ENCODE results near the gene BABAM1. TPM values are rescaled to one million over a fixed set of nuclear protein-coding genes. Genes with fewer than 3 reads are reported as not detected.

The BABAM1 gene
- total RNA-seq, 1 donor from 2014 or later, result 127 TPM

- intact Hi-C loops (cut with micrococcal nuclease), result no loop called here
- Mint-ChIP-seq H3K4me1 (peaks cover 7% of the 10 kb centered on the region), H3K4me3 (no peak overlapping the region), H3K27me3 (peaks cover 16% of the 10 kb centered on the region), H3K36me3 (ENCODE audit: low read depth) (no peaks in the 10 kb centered on the region), H3K9me3 (no peaks in the 10 kb centered on the region), H3K27ac (no peak overlapping the region)
- no peak for DNase-seq
These were observed 19.0 kb upstream of the BABAM1 start for GRCh38 chr19:17248011-17248776.

- Mint-ChIP-seq H3K27ac (no peak overlapping the region), H3K9me3 (no peaks in the 10 kb centered on the region), H3K4me1 (peaks cover 7% of the 10 kb centered on the region), H3K4me3 (no peak overlapping the region), H3K27me3 (peaks cover 8% of the 10 kb centered on the region), H3K36me3 (ENCODE audit: low read depth) (no peaks in the 10 kb centered on the region)
- DNase-seq, result no peak
- intact Hi-C loops (cut with micrococcal nuclease), result no loop called here
These were observed 17.2 kb upstream of the BABAM1 start for GRCh38 chr19:17249887-17250548.

GRCh38 chr19:17254636-17255035 lies 12.6 kb upstream of the BABAM1 start:
- Mint-ChIP-seq H3K4me1 (no peaks in the 10 kb centered on the region), H3K9me3 (no peaks in the 10 kb centered on the region), H3K4me3 (no peak overlapping the region), H3K36me3 (ENCODE audit: low read depth) (no peaks in the 10 kb centered on the region), H3K27me3 (no peaks in the 10 kb centered on the region), H3K27ac (no peak overlapping the region)
- DNase-seq, result no peak
- intact Hi-C loops (cut with micrococcal nuclease), result no loop called here

GRCh38 chr19:17255150-17255621 lies 12.1 kb upstream of the BABAM1 start:
- Mint-ChIP-seq H3K4me3 (no peak overlapping the region), H3K9me3 (no peaks in the 10 kb centered on the region), H3K4me1 (no peaks in the 10 kb centered on the region), H3K27me3 (no peaks in the 10 kb centered on the region), H3K27ac (no peak overlapping the region), H3K36me3 (ENCODE audit: low read depth) (no peaks in the 10 kb centered on the region)
- intact Hi-C loops (cut with micrococcal nuclease), result no loop called here
- DNase-seq, result no peak

- intact Hi-C loops (cut with micrococcal nuclease), result no loop called here
- Mint-ChIP-seq H3K27ac (no peak overlapping the region), H3K4me1 (peaks cover 3% of the 10 kb centered on the region), H3K9me3 (no peaks in the 10 kb centered on the region), H3K36me3 (ENCODE audit: low read depth) (no peaks in the 10 kb centered on the region), H3K27me3 (peaks cover 2% of the 10 kb centered on the region), H3K4me3 (no peak overlapping the region)
- no peak for DNase-seq
These were observed 11.1 kb upstream of the BABAM1 start for GRCh38 chr19:17256130-17256529.

GRCh38 chr19:17259118-17259780 lies 8.0 kb upstream of the BABAM1 start:
- Mint-ChIP-seq H3K27me3 (peaks cover 2% of the 10 kb centered on the region), H3K36me3 (ENCODE audit: low read depth) (no peaks in the 10 kb centered on the region), H3K9me3 (no peaks in the 10 kb centered on the region), H3K4me3 (no peak overlapping the region), H3K4me1 (peaks cover 3% of the 10 kb centered on the region), H3K27ac (no peak overlapping the region)
- intact Hi-C loops (cut with micrococcal nuclease), result no loop called here
- peak; percentile 53 for DNase-seq

- DNase-seq, result no peak
- Mint-ChIP-seq H3K4me3 (no peak overlapping the region), H3K27ac (no peak overlapping the region), H3K9me3 (no peaks in the 10 kb centered on the region), H3K27me3 (peaks cover 2% of the 10 kb centered on the region), H3K36me3 (ENCODE audit: low read depth) (no peaks in the 10 kb centered on the region), H3K4me1 (peaks cover 8% of the 10 kb centered on the region)
- intact Hi-C loops (cut with micrococcal nuclease), result no loop called here
These were observed 7.3 kb upstream of the BABAM1 start for GRCh38 chr19:17259934-17260333.

GRCh38 chr19:17260842-17261325 lies 6.4 kb upstream of the BABAM1 start:
- H3K27ac Mint-ChIP-seq, result no peak overlapping the region
- no peak overlapping the region for H3K4me3 Mint-ChIP-seq
- peaks cover 2% of the 10 kb centered on the region for H3K27me3 Mint-ChIP-seq
- no peaks in the 10 kb centered on the region for H3K9me3 Mint-ChIP-seq
- intact Hi-C loops (cut with micrococcal nuclease), result loop anchor here (1.0 kb wide), 1 partner anchor 21 kb away; no protein-coding TSS in a partner anchor
- DNase-seq, result peak; percentile 96
- peaks cover 8% of the 10 kb centered on the region for H3K4me1 Mint-ChIP-seq
- H3K36me3 Mint-ChIP-seq (ENCODE audit: low read depth), result no peaks in the 10 kb centered on the region

GRCh38 chr19:17262557-17262956 lies 4.7 kb upstream of the BABAM1 start:
- Mint-ChIP-seq H3K9me3 (no peaks in the 10 kb centered on the region), H3K27ac (no peak overlapping the region), H3K36me3 (ENCODE audit: low read depth) (peaks cover 2% of the 10 kb centered on the region), H3K4me1 (peaks cover 14% of the 10 kb centered on the region), H3K27me3 (peaks cover 2% of the 10 kb centered on the region), H3K4me3 (no peak overlapping the region)
- DNase-seq, result no peak
- intact Hi-C loops (cut with micrococcal nuclease), result no loop called here

GRCh38 chr19:17263712-17264640 lies 3.3 kb upstream of the BABAM1 start:
- H3K36me3 Mint-ChIP-seq (ENCODE audit: low read depth), result peaks cover 5% of the 10 kb centered on the region
- intact Hi-C loops (cut with micrococcal nuclease), result no loop called here
- no peak overlapping the region for H3K4me3 Mint-ChIP-seq
- no peak for DNase-seq
- H3K9me3 Mint-ChIP-seq, result no peaks in the 10 kb centered on the region
- H3K4me1 Mint-ChIP-seq, result peaks cover 16% of the 10 kb centered on the region
- no peak overlapping the region for H3K27ac Mint-ChIP-seq
- H3K27me3 Mint-ChIP-seq, result peaks cover 2% of the 10 kb centered on the region

- intact Hi-C loops (cut with micrococcal nuclease), result no loop called here
- peaks cover 6% of the 10 kb centered on the region for H3K36me3 Mint-ChIP-seq (ENCODE audit: low read depth)
- peaks cover 2% of the 10 kb centered on the region for H3K27me3 Mint-ChIP-seq
- peaks cover 16% of the 10 kb centered on the region for H3K4me1 Mint-ChIP-seq
- H3K27ac Mint-ChIP-seq, result no peak within 1 kb of the TSS
- no peak within 1 kb of the TSS for H3K4me3 Mint-ChIP-seq
- H3K9me3 Mint-ChIP-seq, result no peaks in the 10 kb centered on the region
- DNase-seq, result peak; percentile 71
These were observed 2.6 kb upstream of the BABAM1 start, which contains the start of gene USHBP1 for GRCh38 chr19:17264641-17264979. TSS of gene USHBP1 (minus strand) at chr19:17264745. CDS start at chr19:17264299, 446 bp downstream.

GRCh38 chr19:17266026-17266425 lies 1.2 kb upstream of the BABAM1 start:
- Mint-ChIP-seq H3K4me1 (peaks cover 14% of the 10 kb centered on the region), H3K27ac (no peak overlapping the region), H3K4me3 (no peak overlapping the region), H3K9me3 (no peaks in the 10 kb centered on the region), H3K27me3 (no peaks in the 10 kb centered on the region), H3K36me3 (ENCODE audit: low read depth) (peaks cover 9% of the 10 kb centered on the region)
- no peak for DNase-seq
- intact Hi-C loops (cut with micrococcal nuclease), result loop anchor here (2.0 kb wide), 1 partner anchor 51 kb away; the partner anchor contains the start of gene USE1

GRCh38 chr19:17266589-17266974 lies 661 bp upstream of the BABAM1 start:
- no peaks in the 10 kb centered on the region for H3K9me3 Mint-ChIP-seq
- H3K36me3 Mint-ChIP-seq (ENCODE audit: low read depth), result peaks cover 13% of the 10 kb centered on the region
- H3K27ac Mint-ChIP-seq, result peak overlapping the region; percentile 79
- peaks cover 14% of the 10 kb centered on the region for H3K4me1 Mint-ChIP-seq
- no peaks in the 10 kb centered on the region for H3K27me3 Mint-ChIP-seq
- DNase-seq, result no peak
- H3K4me3 Mint-ChIP-seq, result peak overlapping the region; percentile 95
- intact Hi-C loops (cut with micrococcal nuclease), result loop anchor here (2.0 kb wide), 1 partner anchor 52 kb away; the partner anchor contains the start of gene USE1
